Embryonic facial prominence (tissue), 1 donor: Measurements from ENCODE around the gene WDR54.
"Not testable (repeated sequence)": the region's sequence is repeated elsewhere in the genome, so short reads cannot be mapped to it uniquely, and the experiment has no call there.

Experiments
- DNase-seq: peaks from one replicate; pipeline ENCODE4 v3.0.0-alpha.2; 2016; ENCODE audit errors: extremely low spot score

WDR54 gene

GRCh38 chr2:74457129-74457548, 35.6 kb downstream of the WDR54 start:
- DNase-seq = no peak

GRCh38 chr2:74457549-74458131, 36.1 kb downstream of the WDR54 start:
- DNase-seq = no peak

GRCh38 chr2:74458132-74458937, 36.8 kb downstream of the WDR54 start, which contains the start of gene WBP1:
TSS of gene WBP1 (plus strand) at chr2:74458438. CDS start at chr2:74458603, 165 bp downstream.
- DNase-seq = peak; percentile 99

GRCh38 chr2:74458938-74459363, 37.4 kb downstream of the WDR54 start:
- DNase-seq = no peak

- DNase-seq = not testable (repeated sequence)
Measured at GRCh38 chr2:74459503-74460118, 38.1 kb downstream of the WDR54 start.

GRCh38 chr2:74460187-74460586, 38.7 kb downstream of the WDR54 start:
- DNase-seq = not testable (repeated sequence)

GRCh38 chr2:74461187-74462053, 39.9 kb downstream of the WDR54 start:
- no peak for DNase-seq

- DNase-seq = no peak
Measured at GRCh38 chr2:74462054-74462785, 40.7 kb downstream of the WDR54 start.

- no peak for DNase-seq
Measured at GRCh38 chr2:74462786-74463105, 41.2 kb downstream of the WDR54 start.

GRCh38 chr2:74464406-74464805, 42.9 kb downstream of the WDR54 start:
- no peak for DNase-seq

- DNase-seq = not testable (repeated sequence)
Measured at GRCh38 chr2:74470742-74471141, 49.2 kb downstream of the WDR54 start.

GRCh38 chr2:74471332-74472065, 50.0 kb downstream of the WDR54 start:
- no peak for DNase-seq

GRCh38 chr2:74472086-74472944, 50.8 kb downstream of the WDR54 start, which contains the start of gene MRPL53:
TSS of gene MRPL53 (minus strand) at chr2:74472680. CDS start at chr2:74472660, 20 bp downstream.
- DNase-seq = peak; percentile 84

- no peak for DNase-seq
Measured at GRCh38 chr2:74472945-74473258, 51.4 kb downstream of the WDR54 start.

GRCh38 chr2:74474481-74474880, 53.0 kb downstream of the WDR54 start:
- no peak for DNase-seq

- no peak for DNase-seq
Measured at GRCh38 chr2:74474899-74475298, 53.4 kb downstream of the WDR54 start.
